ENCODE measurements around the gene PCNX3. TPM values are rescaled to one million over a fixed set of nuclear protein-coding genes. Genes with fewer than 3 reads are reported as not detected.
"Not testable (repeated sequence)": the region's sequence is repeated elsewhere in the genome, so short reads cannot be mapped to it uniquely, and the experiment has no call there.

The PCNX3 gene
- total and polyA plus RNA-seq, 2 donors (not counting 1 experiment from before 2014, with no cell fraction given) = 8.0 to 14.7 TPM

GRCh38 chr11:65660038-65660437 is 44.5 kb downstream of the PCNX3 start:
- Histone ChIP-seq H4K20me1 (ENCODE audit: control insufficient read depth, extremely low read depth, insufficient read depth, low read length) (no peaks in the 10 kb centered on the region), H3K4me3 (replicated peaks in 1 of 4; ENCODE audit: control extremely low read depth in 1 of 4, insufficient read depth in 1 of 4, low read depth in 3 of 4, low read length in 4 of 4) (no peak overlapping the region), H3K27me3 (ENCODE audit: control insufficient read depth, insufficient read depth, low read length) (no peaks in the 10 kb centered on the region), H3K9me3 (ENCODE audit: control insufficient read depth, insufficient read depth, low read depth, low read length) (no peaks in the 10 kb centered on the region), H2AFZ (ENCODE audit: low read length) (no peak overlapping the region), H3K9ac (ENCODE audit: insufficient read depth, low read length) (no peak overlapping the region), H3K27ac (ENCODE audit: insufficient read depth, low read length) (no peak overlapping the region), H3K4me2 (ENCODE audit: extremely low read depth, insufficient read depth, low read length) (no peak overlapping the region), H3K4me1 (ENCODE audit: control insufficient read depth, extremely low read depth, insufficient read depth, low read length) (peaks cover 10% of the 10 kb centered on the region), H3K36me3 (ENCODE audit: control insufficient read depth, insufficient read depth, low read length) (peaks cover 39% of the 10 kb centered on the region), H3K79me2 (ENCODE audit: control insufficient read depth, insufficient read depth, low read length) (peaks cover 32% of the 10 kb centered on the region)
- TF ChIP-seq EZH2 (IDR thresholded peaks at IDR 0.05; ENCODE audit: low read length, missing control alignments) = no peak
- TF ChIP-seq CTCF (conservative IDR thresholded peaks at IDR 0.05 in 1 of 2, IDR thresholded peaks at IDR 0.05 in 1 of 2; ENCODE audit: low read depth in 1 of 2, low read length in 2 of 2) = no peak
- DNase-seq (ENCODE audit: low read depth in 2 of 2) = no peak

- not testable (repeated sequence) for H3K9me3 ChIP-seq (ENCODE audit: control insufficient read depth, insufficient read depth, low read depth, low read length); H3K9ac ChIP-seq (ENCODE audit: insufficient read depth, low read length); H4K20me1 ChIP-seq (ENCODE audit: control insufficient read depth, extremely low read depth, insufficient read depth, low read length); DNase-seq (ENCODE audit: low read depth in 2 of 2); H2AFZ ChIP-seq (ENCODE audit: low read length); H3K27ac ChIP-seq (ENCODE audit: insufficient read depth, low read length); H3K27me3 ChIP-seq (ENCODE audit: control insufficient read depth, insufficient read depth, low read length)
- Histone ChIP-seq H3K4me3 (replicated peaks in 1 of 4; ENCODE audit: control extremely low read depth in 1 of 4, insufficient read depth in 1 of 4, low read depth in 3 of 4, low read length in 4 of 4) (peak overlapping the region in 2 of 4 experiments; percentile 92 to 96), H3K4me1 (ENCODE audit: control insufficient read depth, extremely low read depth, insufficient read depth, low read length) (peaks cover 10% of the 10 kb centered on the region), H3K4me2 (ENCODE audit: extremely low read depth, insufficient read depth, low read length) (peak overlapping the region; percentile 98), H3K36me3 (ENCODE audit: control insufficient read depth, insufficient read depth, low read length) (peaks cover 36% of the 10 kb centered on the region), H3K79me2 (ENCODE audit: control insufficient read depth, insufficient read depth, low read length) (peaks cover 32% of the 10 kb centered on the region)
These were observed 45.3 kb downstream of the PCNX3 start for GRCh38 chr11:65660908-65661307.

GRCh38 chr11:65661599-65662246 is 46.1 kb downstream of the PCNX3 start:
- Histone ChIP-seq H3K4me1 (ENCODE audit: control insufficient read depth, extremely low read depth, insufficient read depth, low read length) (peaks cover 10% of the 10 kb centered on the region), H3K36me3 (ENCODE audit: control insufficient read depth, insufficient read depth, low read length) (peaks cover 36% of the 10 kb centered on the region), H3K9me3 (ENCODE audit: control insufficient read depth, insufficient read depth, low read depth, low read length) (no peaks in the 10 kb centered on the region), H3K27me3 (ENCODE audit: control insufficient read depth, insufficient read depth, low read length) (no peaks in the 10 kb centered on the region), H3K27ac (ENCODE audit: insufficient read depth, low read length) (peak overlapping the region; percentile 94), H3K4me3 (replicated peaks in 1 of 4; ENCODE audit: control extremely low read depth in 1 of 4, insufficient read depth in 1 of 4, low read depth in 3 of 4, low read length in 4 of 4) (peak overlapping the region; percentile 90 to 96 (median 94)), H3K4me2 (ENCODE audit: extremely low read depth, insufficient read depth, low read length) (peak overlapping the region; percentile 98), H3K9ac (ENCODE audit: insufficient read depth, low read length) (peak overlapping the region; percentile 88), H4K20me1 (ENCODE audit: control insufficient read depth, extremely low read depth, insufficient read depth, low read length) (no peaks in the 10 kb centered on the region), H2AFZ (ENCODE audit: low read length) (no peak overlapping the region), H3K79me2 (ENCODE audit: control insufficient read depth, insufficient read depth, low read length) (peaks cover 32% of the 10 kb centered on the region)
- no peak for DNase-seq (ENCODE audit: low read depth in 2 of 2)
- TF ChIP-seq CTCF (conservative IDR thresholded peaks at IDR 0.05 in 1 of 2, IDR thresholded peaks at IDR 0.05 in 1 of 2; ENCODE audit: low read depth in 1 of 2, low read length in 2 of 2) (no peak), EZH2 (IDR thresholded peaks at IDR 0.05; ENCODE audit: low read length, missing control alignments) (no peak)
